ENCODE results near the gene CHEK1. TPM values are rescaled to one million over a fixed set of nuclear protein-coding genes. Genes with fewer than 3 reads are reported as not detected.

The CHEK1 gene
- total RNA-seq, 1 experiment from 2014 or later = 40.4 TPM

GRCh38 chr11:125600663-125601062 is 24.3 kb upstream of the CHEK1 start:
- Histone ChIP-seq H3K27me3 (replicated peaks) (no peaks in the 10 kb centered on the region), H3K9me3 (replicated peaks) (no peaks in the 10 kb centered on the region), H3K27ac (no peak overlapping the region), H3K4me3 (no peak overlapping the region), H3K4me1 (replicated peaks) (no peaks in the 10 kb centered on the region), H3K36me3 (peaks cover 31% of the 10 kb centered on the region)
- no peak for DNase-seq (ENCODE audit: low read depth in 1 of 2, low spot score in 2 of 2)

- no peaks in the 10 kb centered on the region for H3K27me3 ChIP-seq (replicated peaks)
- H3K4me3 ChIP-seq = no peak overlapping the region
- DNase-seq (ENCODE audit: low read depth in 1 of 2, low spot score in 2 of 2) = no peak
- H3K9me3 ChIP-seq (replicated peaks) = no peaks in the 10 kb centered on the region
- H3K36me3 ChIP-seq = peaks cover 43% of the 10 kb centered on the region
- H3K27ac ChIP-seq = no peak overlapping the region
- no peaks in the 10 kb centered on the region for H3K4me1 ChIP-seq (replicated peaks)
Observed at GRCh38 chr11:125603207-125603606, 21.8 kb upstream of the CHEK1 start.

- no peak overlapping the region for H3K27ac ChIP-seq
- no peaks in the 10 kb centered on the region for H3K4me1 ChIP-seq (replicated peaks)
- peaks cover 39% of the 10 kb centered on the region for H3K36me3 ChIP-seq
Observed at GRCh38 chr11:125605417-125605816, 19.5 kb upstream of the CHEK1 start.

GRCh38 chr11:125609545-125609944 is 15.4 kb upstream of the CHEK1 start:
- no peaks in the 10 kb centered on the region for H3K27me3 ChIP-seq (replicated peaks)
- no peaks in the 10 kb centered on the region for H3K9me3 ChIP-seq (replicated peaks)
- DNase-seq (ENCODE audit: low read depth in 1 of 2, low spot score in 2 of 2) = no peak
- H3K4me3 ChIP-seq = no peak overlapping the region
- peaks cover 33% of the 10 kb centered on the region for H3K36me3 ChIP-seq
- no peak overlapping the region for H3K27ac ChIP-seq
- no peaks in the 10 kb centered on the region for H3K4me1 ChIP-seq (replicated peaks)

More at GRCh38 chr11:125605417-125605816, 19.5 kb upstream of the CHEK1 start:
- Histone ChIP-seq H3K9me3 (replicated peaks) (no peaks in the 10 kb centered on the region), H3K4me3 (no peak overlapping the region), H3K27me3 (replicated peaks) (no peaks in the 10 kb centered on the region)
- DNase-seq (ENCODE audit: low read depth in 1 of 2, low spot score in 2 of 2) = no peak

- no peak overlapping the region for H3K27ac ChIP-seq
- no peaks in the 10 kb centered on the region for H3K27me3 ChIP-seq (replicated peaks)
- peaks cover 31% of the 10 kb centered on the region for H3K36me3 ChIP-seq
- H3K4me1 ChIP-seq (replicated peaks) = peaks cover 13% of the 10 kb centered on the region
- DNase-seq (ENCODE audit: low read depth in 1 of 2, low spot score in 2 of 2) = no peak
- H3K9me3 ChIP-seq (replicated peaks) = no peaks in the 10 kb centered on the region
- no peak overlapping the region for H3K4me3 ChIP-seq
Observed at GRCh38 chr11:125618383-125618782, 6.6 kb upstream of the CHEK1 start.

GRCh38 chr11:125621995-125622394 is 3.0 kb upstream of the CHEK1 start:
- Histone ChIP-seq H3K27me3 (replicated peaks) (no peaks in the 10 kb centered on the region), H3K9me3 (replicated peaks) (no peaks in the 10 kb centered on the region), H3K4me3 (no peak overlapping the region), H3K27ac (no peak overlapping the region), H3K4me1 (replicated peaks) (peaks cover 22% of the 10 kb centered on the region), H3K36me3 (peaks cover 20% of the 10 kb centered on the region)
- DNase-seq (ENCODE audit: low read depth in 1 of 2, low spot score in 2 of 2) = peak in 1 of 2 experiments; percentile 11

- H3K9me3 ChIP-seq (replicated peaks) = no peaks in the 10 kb centered on the region
- H3K27me3 ChIP-seq (replicated peaks) = no peaks in the 10 kb centered on the region
- no peak overlapping the region for H3K27ac ChIP-seq
- no peak for DNase-seq (ENCODE audit: low read depth in 1 of 2, low spot score in 2 of 2)
- no peak overlapping the region for H3K4me3 ChIP-seq
- peaks cover 25% of the 10 kb centered on the region for H3K4me1 ChIP-seq (replicated peaks)
- peaks cover 20% of the 10 kb centered on the region for H3K36me3 ChIP-seq
Observed at GRCh38 chr11:125623064-125623463, 1.9 kb upstream of the CHEK1 start.

GRCh38 chr11:125625225-125625629 is 264 bp downstream of the CHEK1 start:
- no peaks in the 10 kb centered on the region for H3K9me3 ChIP-seq (replicated peaks)
- H3K27me3 ChIP-seq (replicated peaks) = no peaks in the 10 kb centered on the region
- H3K27ac ChIP-seq = peak overlapping the region; percentile 83
- peaks cover 25% of the 10 kb centered on the region for H3K4me1 ChIP-seq (replicated peaks)
- no peak for DNase-seq (ENCODE audit: low read depth in 1 of 2, low spot score in 2 of 2)
- H3K36me3 ChIP-seq = peaks cover 15% of the 10 kb centered on the region
- H3K4me3 ChIP-seq = peak overlapping the region; percentile 50

- H3K9me3 ChIP-seq (replicated peaks) = no peaks in the 10 kb centered on the region
- peak; percentile 83 to 92 for DNase-seq (ENCODE audit: low read depth in 1 of 2, low spot score in 2 of 2)
- H3K27me3 ChIP-seq (replicated peaks) = no peaks in the 10 kb centered on the region
- H3K27ac ChIP-seq = peak overlapping the region; percentile 83
- H3K4me1 ChIP-seq (replicated peaks) = peaks cover 25% of the 10 kb centered on the region
- peaks cover 18% of the 10 kb centered on the region for H3K36me3 ChIP-seq
- H3K4me3 ChIP-seq = peak overlapping the region; percentile 50
Observed at GRCh38 chr11:125625630-125626287, 796 bp downstream of the CHEK1 start.

- Histone ChIP-seq H3K27me3 (replicated peaks) (no peaks in the 10 kb centered on the region), H3K9me3 (replicated peaks) (no peaks in the 10 kb centered on the region), H3K4me1 (replicated peaks) (peaks cover 24% of the 10 kb centered on the region), H3K4me3 (peak overlapping the region; percentile 50), H3K36me3 (peaks cover 15% of the 10 kb centered on the region), H3K27ac (peak overlapping the region; percentile 83)
- DNase-seq (ENCODE audit: low read depth in 1 of 2, low spot score in 2 of 2) = peak in 1 of 2 experiments; percentile 82
Observed at GRCh38 chr11:125626288-125626950, 1.5 kb downstream of the CHEK1 start.

GRCh38 chr11:125627236-125627910 is 2.4 kb downstream of the CHEK1 start:
- H3K4me1 ChIP-seq (replicated peaks) = peaks cover 15% of the 10 kb centered on the region
- H3K4me3 ChIP-seq = peak overlapping the region; percentile 50
- H3K36me3 ChIP-seq = peaks cover 14% of the 10 kb centered on the region
- H3K27ac ChIP-seq = peak overlapping the region; percentile 83
- H3K27me3 ChIP-seq (replicated peaks) = no peaks in the 10 kb centered on the region
- DNase-seq (ENCODE audit: low read depth in 1 of 2, low spot score in 2 of 2) = no peak
- H3K9me3 ChIP-seq (replicated peaks) = no peaks in the 10 kb centered on the region

- Histone ChIP-seq H3K36me3 (peaks cover 14% of the 10 kb centered on the region), H3K27me3 (replicated peaks) (no peaks in the 10 kb centered on the region)
- DNase-seq (ENCODE audit: low read depth in 1 of 2, low spot score in 2 of 2) = no peak
Observed at GRCh38 chr11:125637840-125638239, 12.9 kb downstream of the CHEK1 start.

GRCh38 chr11:125638315-125638714 is 13.4 kb downstream of the CHEK1 start:
- DNase-seq (ENCODE audit: low read depth in 1 of 2, low spot score in 2 of 2) = no peak
- H3K4me3 ChIP-seq = no peak overlapping the region
- H3K27me3 ChIP-seq (replicated peaks) = no peaks in the 10 kb centered on the region
- H3K27ac ChIP-seq = no peak overlapping the region
- no peaks in the 10 kb centered on the region for H3K9me3 ChIP-seq (replicated peaks)
- H3K4me1 ChIP-seq (replicated peaks) = no peaks in the 10 kb centered on the region
- H3K36me3 ChIP-seq = peaks cover 13% of the 10 kb centered on the region

More at GRCh38 chr11:125637840-125638239, 12.9 kb downstream of the CHEK1 start:
- no peak overlapping the region for H3K27ac ChIP-seq
- no peaks in the 10 kb centered on the region for H3K9me3 ChIP-seq (replicated peaks)
- no peak overlapping the region for H3K4me3 ChIP-seq
- no peaks in the 10 kb centered on the region for H3K4me1 ChIP-seq (replicated peaks)

GRCh38 chr11:125645871-125646270 is 20.9 kb downstream of the CHEK1 start:
- H3K27me3 ChIP-seq (replicated peaks) = no peaks in the 10 kb centered on the region
- no peaks in the 10 kb centered on the region for H3K9me3 ChIP-seq (replicated peaks)
- no peak overlapping the region for H3K4me3 ChIP-seq
- no peaks in the 10 kb centered on the region for H3K4me1 ChIP-seq (replicated peaks)
- no peak for DNase-seq (ENCODE audit: low read depth in 1 of 2, low spot score in 2 of 2)
- peaks cover 15% of the 10 kb centered on the region for H3K36me3 ChIP-seq
- H3K27ac ChIP-seq = no peak overlapping the region
